Peyer's patch (tissue), 4 donors: ENCODE measurements around the gene TMEM225B. TPM values are rescaled to one million over a fixed set of nuclear protein-coding genes. Genes with fewer than 3 reads are reported as not detected.
"Not testable (repeated sequence)": the region's sequence is repeated elsewhere in the genome, so short reads cannot be mapped to it uniquely, and the experiment has no call there.

Source experiments
- DNase-seq, 3 donors: peaks; one replicate each; pipeline ENCODE4 v3.0.0-alpha.2; 2017 to 2019
- H3K27ac ChIP-seq, 4 donors: fragments of 200-600 bp; sonication (generic); one replicate each; pipeline ENCODE4 v1.5.1; 2016 to 2019
- H3K27me3 ChIP-seq, 2 donors: fragments of 200-600 bp; sonication (generic); one replicate each; pipeline ENCODE4 v1.5.1; 2019
- H3K36me3 ChIP-seq, 3 donors: fragments of 200-600 bp; sonication (generic); one replicate each; pipeline ENCODE4 v1.5.1; 2016 to 2019
- H3K4me1 ChIP-seq, 4 donors: fragments of 200-600 bp; sonication (generic); one replicate each; pipeline ENCODE4 v1.5.1; 2016 to 2019
- H3K4me3 ChIP-seq, 4 donors: fragments of 200-600 bp; sonication (generic); 1 replicate in 3 of 4; 2 replicates in 1 of 4; pipeline ENCODE4 v1.5.1; 2016 to 2019; ENCODE audit warnings: mild to moderate bottlenecking in 1 of 4
- H3K9me3 ChIP-seq, 4 donors: fragments of 200-600 bp; sonication (generic); one replicate each; pipeline ENCODE4 v1.5.1; 2016 to 2019; ENCODE audit warnings: mild to moderate bottlenecking in 1 of 4
- POLR2A ChIP-seq, 2 donors: fragments of 450-650 bp; IDR thresholded peaks; one replicate each; pipeline ENCODE4 v1.5.1; 2017; ENCODE audit warnings: antibody characterized with exemption in 2 of 2, mild to moderate bottlenecking in 2 of 2, moderate library complexity in 2 of 2
- total RNA-seq, 4 donors: library from RNA; depleted of rRNA; stranded (reverse); fragments of >200 nt; gene quantifications; one replicate each; pipeline ENCODE4 v1.1.0, GENCODE V29; 2016
- TF ChIP-seq, protein P1 (sequence below), 6 experiments: fragments of 450-650 bp in 4 of 6; fragments of 200-600 bp in 2 of 6; sonication (generic) in 1 of 6; IDR thresholded peaks; one replicate each; pipeline ENCODE4 v1.5.1; 2017 to 2019; ENCODE audit warnings: antibody characterized with exemption in 6 of 6, mild to moderate bottlenecking in 3 of 6, moderate library complexity in 1 of 6

TMEM225B gene
- total RNA-seq, 4 donors from 2014 or later: not detected

DNA sequence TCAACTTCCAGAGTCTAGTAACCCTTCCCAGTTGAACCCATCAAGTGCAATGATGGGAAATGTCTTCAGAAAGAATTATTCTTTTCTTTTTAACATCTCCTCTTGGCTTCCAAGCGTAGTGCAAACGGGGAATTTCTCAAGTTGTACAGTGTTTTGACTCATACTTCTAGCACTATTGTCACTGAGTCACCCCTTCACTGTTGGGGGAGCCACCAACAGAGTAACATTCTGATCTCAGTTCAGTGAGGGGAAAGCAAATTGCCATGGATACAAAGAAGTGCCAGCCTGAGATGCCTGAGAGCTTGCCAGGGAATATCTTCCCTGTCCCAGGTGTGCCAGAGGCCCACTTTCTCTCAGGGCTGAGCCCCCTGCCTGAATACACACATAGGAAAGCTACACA is 50.8 kb downstream of the TMEM225B start:
- H3K36me3 ChIP-seq: peaks cover 0 to 13% (median 0%) of the 10 kb centered on the region in 3 donors
- H3K9me3 ChIP-seq: no peaks in the 10 kb centered on the region
- H3K4me3 ChIP-seq: no peak overlapping the region
- no peak for TF ChIP-seq POLR2A (IDR thresholded peaks at IDR 0.05)
- TF ChIP-seq, protein P1, sequence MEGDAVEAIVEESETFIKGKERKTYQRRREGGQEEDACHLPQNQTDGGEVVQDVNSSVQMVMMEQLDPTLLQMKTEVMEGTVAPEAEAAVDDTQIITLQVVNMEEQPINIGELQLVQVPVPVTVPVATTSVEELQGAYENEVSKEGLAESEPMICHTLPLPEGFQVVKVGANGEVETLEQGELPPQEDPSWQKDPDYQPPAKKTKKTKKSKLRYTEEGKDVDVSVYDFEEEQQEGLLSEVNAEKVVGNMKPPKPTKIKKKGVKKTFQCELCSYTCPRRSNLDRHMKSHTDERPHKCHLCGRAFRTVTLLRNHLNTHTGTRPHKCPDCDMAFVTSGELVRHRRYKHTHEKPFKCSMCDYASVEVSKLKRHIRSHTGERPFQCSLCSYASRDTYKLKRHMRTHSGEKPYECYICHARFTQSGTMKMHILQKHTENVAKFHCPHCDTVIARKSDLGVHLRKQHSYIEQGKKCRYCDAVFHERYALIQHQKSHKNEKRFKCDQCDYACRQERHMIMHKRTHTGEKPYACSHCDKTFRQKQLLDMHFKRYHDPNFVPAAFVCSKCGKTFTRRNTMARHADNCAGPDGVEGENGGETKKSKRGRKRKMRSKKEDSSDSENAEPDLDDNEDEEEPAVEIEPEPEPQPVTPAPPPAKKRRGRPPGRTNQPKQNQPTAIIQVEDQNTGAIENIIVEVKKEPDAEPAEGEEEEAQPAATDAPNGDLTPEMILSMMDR (IDR thresholded peaks at IDR 0.05): no peak
- no peak overlapping the region for H3K27ac ChIP-seq
- no peak for DNase-seq
- H3K4me1 ChIP-seq: no peaks in the 10 kb centered on the region
- no peaks in the 10 kb centered on the region for H3K27me3 ChIP-seq

GRCh38 chr7:99651290-99651689 is 53.2 kb downstream of the TMEM225B start:
- H3K27me3 ChIP-seq: no peaks in the 10 kb centered on the region
- H3K4me3 ChIP-seq: no peak overlapping the region
- TF ChIP-seq POLR2A (IDR thresholded peaks at IDR 0.05): no peak
- TF ChIP-seq, protein P1 (IDR thresholded peaks at IDR 0.05): no peak
- H3K27ac ChIP-seq: no peak overlapping the region
- no peaks in the 10 kb centered on the region for H3K9me3 ChIP-seq
- peaks cover 0 to 13% (median 0%) of the 10 kb centered on the region in 3 donors for H3K36me3 ChIP-seq
- H3K4me1 ChIP-seq: no peaks in the 10 kb centered on the region
- DNase-seq: no peak

DNA sequence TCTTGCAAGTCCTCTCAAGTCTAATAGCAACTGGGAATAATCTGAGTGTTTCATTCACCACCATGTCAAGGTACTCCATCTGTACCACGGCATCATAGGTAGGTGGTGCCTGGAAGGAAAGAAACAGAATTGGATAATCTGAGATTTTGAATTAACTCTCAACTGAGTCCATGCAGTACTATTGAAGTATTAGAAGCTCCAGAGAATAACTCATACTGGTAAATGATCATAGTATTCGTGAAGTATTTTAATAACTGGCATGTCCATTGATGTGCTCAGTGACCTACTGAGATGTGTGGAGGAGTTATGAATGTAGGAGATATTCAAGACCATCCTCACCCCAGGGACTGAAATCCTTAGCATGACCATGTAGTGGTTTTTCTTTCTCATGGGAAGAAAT is 54.6 kb downstream of the TMEM225B start:
- H3K4me3 ChIP-seq: no peak overlapping the region
- DNase-seq: no peak
- no peak overlapping the region for H3K27ac ChIP-seq
- H3K27me3 ChIP-seq: no peaks in the 10 kb centered on the region
- TF ChIP-seq, protein P1 (IDR thresholded peaks at IDR 0.05): no peak
- TF ChIP-seq POLR2A (IDR thresholded peaks at IDR 0.05): no peak
- H3K9me3 ChIP-seq: no peaks in the 10 kb centered on the region
- no peaks in the 10 kb centered on the region for H3K4me1 ChIP-seq
- peaks cover 0 to 13% (median 0%) of the 10 kb centered on the region in 3 donors for H3K36me3 ChIP-seq

GRCh38 chr7:99653269-99653668 is 55.2 kb downstream of the TMEM225B start:
- H3K36me3 ChIP-seq: peaks cover 0 to 13% (median 0%) of the 10 kb centered on the region in 3 donors
- not testable (repeated sequence) for H3K4me3 ChIP-seq, H3K27ac ChIP-seq, DNase-seq, H3K9me3 ChIP-seq, H3K4me1 ChIP-seq, H3K27me3 ChIP-seq

DNA sequence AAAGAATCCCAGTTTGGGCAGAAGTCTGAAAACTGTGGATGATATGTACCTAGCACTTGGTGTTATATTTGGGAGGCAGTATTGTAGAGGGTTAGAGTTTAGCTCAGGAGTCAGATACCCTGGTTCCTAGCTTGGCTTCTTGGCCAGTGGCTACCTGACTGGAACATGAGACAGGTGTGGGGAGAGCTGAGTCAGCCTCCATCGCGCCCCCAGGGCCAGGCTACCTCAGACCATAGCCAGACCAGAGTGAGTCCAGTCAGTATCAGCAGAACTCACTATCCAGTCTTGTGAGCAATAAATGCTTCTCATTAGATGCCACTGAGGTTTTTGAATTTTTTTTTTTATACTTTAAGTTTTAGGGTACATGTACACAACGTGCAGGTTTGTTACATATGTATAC is 55.7 kb downstream of the TMEM225B start:
- Histone ChIP-seq H3K9me3 (no peaks in the 10 kb centered on the region), H3K36me3 (peaks cover 0 to 9% (median 0%) of the 10 kb centered on the region in 3 donors), H3K4me3 (no peak overlapping the region), H3K27ac (no peak overlapping the region), H3K4me1 (no peaks in the 10 kb centered on the region), H3K27me3 (no peaks in the 10 kb centered on the region)
- TF ChIP-seq, protein P1 (IDR thresholded peaks at IDR 0.05): no peak
- TF ChIP-seq POLR2A (IDR thresholded peaks at IDR 0.05): peak in 1 of 2 donors; percentile 43
- DNase-seq: peak in 1 of 3 donors; percentile 51

DNA sequence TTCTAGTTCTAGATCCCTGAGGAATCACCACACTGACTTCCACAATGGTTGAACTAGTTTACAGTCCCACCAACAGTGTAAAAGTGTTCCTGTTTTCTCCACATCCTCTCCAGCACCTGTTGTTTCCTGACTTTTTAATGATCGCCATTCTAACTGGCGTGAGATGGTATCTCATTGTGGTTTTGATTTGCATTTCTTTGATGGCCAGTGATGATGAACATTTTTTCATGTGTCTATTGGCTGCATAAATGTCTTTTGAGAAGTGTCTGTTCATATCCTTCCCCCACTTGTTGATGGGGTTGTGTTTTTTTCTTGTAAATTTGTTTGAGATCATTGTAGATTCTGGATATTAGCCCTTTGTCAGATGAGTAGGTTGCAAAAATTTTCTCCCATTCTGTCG is 56.6 kb downstream of the TMEM225B start:
- not testable (repeated sequence) for H3K9me3 ChIP-seq, H3K4me3 ChIP-seq, H3K27me3 ChIP-seq, H3K27ac ChIP-seq, DNase-seq, H3K36me3 ChIP-seq, H3K4me1 ChIP-seq

DNA sequence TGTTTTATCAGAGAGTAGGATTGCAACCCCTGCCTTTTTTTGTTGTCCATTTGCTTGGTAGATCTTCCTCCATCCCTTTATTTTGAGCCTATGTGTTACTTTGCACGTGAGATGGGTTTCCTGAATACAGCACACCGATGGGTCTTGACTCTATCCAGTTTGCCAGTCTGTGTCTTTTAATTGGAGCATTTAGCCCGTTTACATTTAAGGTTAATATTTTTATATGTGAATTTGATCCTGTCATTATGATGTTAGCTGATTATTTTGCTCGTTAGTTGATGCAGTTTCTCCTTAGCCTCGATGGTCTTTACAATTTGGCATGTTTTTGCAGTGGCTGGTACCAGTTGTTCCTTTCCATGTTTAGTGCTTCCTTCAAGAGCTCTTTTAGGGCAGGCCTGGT is 59.8 kb downstream of the TMEM225B start:
- not testable (repeated sequence) for H3K4me1 ChIP-seq, H3K27ac ChIP-seq, DNase-seq, H3K4me3 ChIP-seq, H3K27me3 ChIP-seq
- Histone ChIP-seq H3K9me3 (peaks cover 0 to 15% (median 0%) of the 10 kb centered on the region in 4 donors), H3K36me3 (peaks cover 0 to 40% (median 8%) of the 10 kb centered on the region in 3 donors)

Other genes starting within 250 kb of the TMEM225B start
- gene ARPC1B, start 223.5 kb upstream of the TMEM225B start, total RNA-seq: 100 to 1,000 TPM; 228 to 386 (median 343) TPM
- gene PDAP1, start 189.7 kb upstream of the TMEM225B start, total RNA-seq: 10 to 100 TPM; 32.4 to 52.0 (median 40.6) TPM
- 10 to 100 TPM; 44.7 to 82.0 (median 58.4) TPM for gene BUD31, start 189.3 kb upstream of the TMEM225B start, total RNA-seq
- 1 to 10 TPM; 8.3 to 9.1 (median 8.6) TPM for gene PTCD1, start 159.5 kb upstream of the TMEM225B start, total RNA-seq
- gene CPSF4, start 159.3 kb upstream of the TMEM225B start, total RNA-seq: 10 to 100 TPM; 21.4 to 42.2 (median 35.5) TPM
- 100 to 1,000 TPM; 352 to 597 (median 546) TPM for gene ATP5MF, start 132.1 kb upstream of the TMEM225B start, total RNA-seq
- gene ZNF789, start 125.4 kb upstream of the TMEM225B start, total RNA-seq: 10 to 100 TPM; 23.8 to 44.8 (median 36.8) TPM
- 10 to 100 TPM; 37.3 to 71.8 (median 58.0) TPM for gene ZNF394, start 98.0 kb upstream of the TMEM225B start, total RNA-seq
- gene ZKSCAN5, start 93.6 kb upstream of the TMEM225B start, total RNA-seq: 10 to 100 TPM in 2 of 4 donors, 1 to 10 TPM in 2; 7.2 to 20.6 (median 11.7) TPM
- 1 to 10 TPM; 2.2 to 4.2 (median 2.6) TPM for gene FAM200A, start 46.2 kb upstream of the TMEM225B start, total RNA-seq
- 100 to 1,000 TPM; 111 to 169 (median 139) TPM for gene ZNF655, start 39.6 kb upstream of the TMEM225B start, total RNA-seq
- gene ZSCAN25, start 18.7 kb downstream of the TMEM225B start, total RNA-seq: 10 to 100 TPM; 20.0 to 36.4 (median 31.9) TPM
- gene CYP3A5, start 81.7 kb downstream of the TMEM225B start, total RNA-seq: 1,000 to 10,000 TPM in 2 of 4 donors, 100 to 1,000 TPM in 2; 135 to 1,701 (median 1,072) TPM
- 1 to 10 TPM in 1 of 4 donors, under 1 TPM in 1, not detected in 2; 0.76 to 5.3 TPM for gene CYP3A7, start 136.9 kb downstream of the TMEM225B start, total RNA-seq
- 1,000 to 10,000 TPM in 1 of 4 donors, 100 to 1,000 TPM in 2, 10 to 100 TPM in 1; 16.5 to 3,180 (median 690) TPM for gene CYP3A4, start 185.9 kb downstream of the TMEM225B start, total RNA-seq
- gene CYP3A43, start 229.7 kb downstream of the TMEM225B start, total RNA-seq: under 1 TPM in 1 of 4 donors, not detected in 3; 0.95 TPM